ENCODE results near the gene JMJD6. TPM values are rescaled to one million over a fixed set of nuclear protein-coding genes. Genes with fewer than 3 reads are reported as not detected.

The JMJD6 gene
- total and polyA plus RNA-seq, 2 of the 8 experiments (the other 6 are each of a cell fraction or from before 2014, with no cell fraction given): 8.6 to 18.6 TPM

DNA sequence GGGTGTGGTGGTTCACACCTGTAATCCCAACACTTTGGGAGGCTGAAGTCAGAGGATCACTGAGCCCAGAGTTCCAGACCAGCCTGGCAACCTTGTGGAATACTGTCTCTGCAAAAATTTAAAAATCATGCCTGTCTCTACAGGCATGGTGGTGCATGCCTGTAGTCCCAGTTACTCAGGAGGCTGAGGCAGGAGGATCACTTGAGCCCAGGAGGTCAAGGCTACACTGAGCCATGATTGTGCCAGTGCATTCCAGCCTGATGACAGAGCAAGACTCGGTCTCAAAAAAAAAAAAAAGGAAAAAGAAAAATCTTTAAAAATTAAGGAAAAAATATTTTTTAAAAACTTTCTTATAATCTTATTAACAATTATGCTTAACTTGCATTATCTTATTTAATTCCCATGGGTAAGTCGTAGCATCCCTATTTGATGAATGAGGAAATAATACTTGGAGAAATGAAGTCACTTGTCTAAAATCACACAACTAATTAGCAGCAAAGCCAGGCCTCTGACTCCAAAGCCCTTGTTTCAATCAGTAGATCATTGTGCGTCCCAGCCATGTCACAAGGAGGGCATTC lies 25.1 kb upstream of the JMJD6 start (continued):
- TF ChIP-seq, protein P1, sequence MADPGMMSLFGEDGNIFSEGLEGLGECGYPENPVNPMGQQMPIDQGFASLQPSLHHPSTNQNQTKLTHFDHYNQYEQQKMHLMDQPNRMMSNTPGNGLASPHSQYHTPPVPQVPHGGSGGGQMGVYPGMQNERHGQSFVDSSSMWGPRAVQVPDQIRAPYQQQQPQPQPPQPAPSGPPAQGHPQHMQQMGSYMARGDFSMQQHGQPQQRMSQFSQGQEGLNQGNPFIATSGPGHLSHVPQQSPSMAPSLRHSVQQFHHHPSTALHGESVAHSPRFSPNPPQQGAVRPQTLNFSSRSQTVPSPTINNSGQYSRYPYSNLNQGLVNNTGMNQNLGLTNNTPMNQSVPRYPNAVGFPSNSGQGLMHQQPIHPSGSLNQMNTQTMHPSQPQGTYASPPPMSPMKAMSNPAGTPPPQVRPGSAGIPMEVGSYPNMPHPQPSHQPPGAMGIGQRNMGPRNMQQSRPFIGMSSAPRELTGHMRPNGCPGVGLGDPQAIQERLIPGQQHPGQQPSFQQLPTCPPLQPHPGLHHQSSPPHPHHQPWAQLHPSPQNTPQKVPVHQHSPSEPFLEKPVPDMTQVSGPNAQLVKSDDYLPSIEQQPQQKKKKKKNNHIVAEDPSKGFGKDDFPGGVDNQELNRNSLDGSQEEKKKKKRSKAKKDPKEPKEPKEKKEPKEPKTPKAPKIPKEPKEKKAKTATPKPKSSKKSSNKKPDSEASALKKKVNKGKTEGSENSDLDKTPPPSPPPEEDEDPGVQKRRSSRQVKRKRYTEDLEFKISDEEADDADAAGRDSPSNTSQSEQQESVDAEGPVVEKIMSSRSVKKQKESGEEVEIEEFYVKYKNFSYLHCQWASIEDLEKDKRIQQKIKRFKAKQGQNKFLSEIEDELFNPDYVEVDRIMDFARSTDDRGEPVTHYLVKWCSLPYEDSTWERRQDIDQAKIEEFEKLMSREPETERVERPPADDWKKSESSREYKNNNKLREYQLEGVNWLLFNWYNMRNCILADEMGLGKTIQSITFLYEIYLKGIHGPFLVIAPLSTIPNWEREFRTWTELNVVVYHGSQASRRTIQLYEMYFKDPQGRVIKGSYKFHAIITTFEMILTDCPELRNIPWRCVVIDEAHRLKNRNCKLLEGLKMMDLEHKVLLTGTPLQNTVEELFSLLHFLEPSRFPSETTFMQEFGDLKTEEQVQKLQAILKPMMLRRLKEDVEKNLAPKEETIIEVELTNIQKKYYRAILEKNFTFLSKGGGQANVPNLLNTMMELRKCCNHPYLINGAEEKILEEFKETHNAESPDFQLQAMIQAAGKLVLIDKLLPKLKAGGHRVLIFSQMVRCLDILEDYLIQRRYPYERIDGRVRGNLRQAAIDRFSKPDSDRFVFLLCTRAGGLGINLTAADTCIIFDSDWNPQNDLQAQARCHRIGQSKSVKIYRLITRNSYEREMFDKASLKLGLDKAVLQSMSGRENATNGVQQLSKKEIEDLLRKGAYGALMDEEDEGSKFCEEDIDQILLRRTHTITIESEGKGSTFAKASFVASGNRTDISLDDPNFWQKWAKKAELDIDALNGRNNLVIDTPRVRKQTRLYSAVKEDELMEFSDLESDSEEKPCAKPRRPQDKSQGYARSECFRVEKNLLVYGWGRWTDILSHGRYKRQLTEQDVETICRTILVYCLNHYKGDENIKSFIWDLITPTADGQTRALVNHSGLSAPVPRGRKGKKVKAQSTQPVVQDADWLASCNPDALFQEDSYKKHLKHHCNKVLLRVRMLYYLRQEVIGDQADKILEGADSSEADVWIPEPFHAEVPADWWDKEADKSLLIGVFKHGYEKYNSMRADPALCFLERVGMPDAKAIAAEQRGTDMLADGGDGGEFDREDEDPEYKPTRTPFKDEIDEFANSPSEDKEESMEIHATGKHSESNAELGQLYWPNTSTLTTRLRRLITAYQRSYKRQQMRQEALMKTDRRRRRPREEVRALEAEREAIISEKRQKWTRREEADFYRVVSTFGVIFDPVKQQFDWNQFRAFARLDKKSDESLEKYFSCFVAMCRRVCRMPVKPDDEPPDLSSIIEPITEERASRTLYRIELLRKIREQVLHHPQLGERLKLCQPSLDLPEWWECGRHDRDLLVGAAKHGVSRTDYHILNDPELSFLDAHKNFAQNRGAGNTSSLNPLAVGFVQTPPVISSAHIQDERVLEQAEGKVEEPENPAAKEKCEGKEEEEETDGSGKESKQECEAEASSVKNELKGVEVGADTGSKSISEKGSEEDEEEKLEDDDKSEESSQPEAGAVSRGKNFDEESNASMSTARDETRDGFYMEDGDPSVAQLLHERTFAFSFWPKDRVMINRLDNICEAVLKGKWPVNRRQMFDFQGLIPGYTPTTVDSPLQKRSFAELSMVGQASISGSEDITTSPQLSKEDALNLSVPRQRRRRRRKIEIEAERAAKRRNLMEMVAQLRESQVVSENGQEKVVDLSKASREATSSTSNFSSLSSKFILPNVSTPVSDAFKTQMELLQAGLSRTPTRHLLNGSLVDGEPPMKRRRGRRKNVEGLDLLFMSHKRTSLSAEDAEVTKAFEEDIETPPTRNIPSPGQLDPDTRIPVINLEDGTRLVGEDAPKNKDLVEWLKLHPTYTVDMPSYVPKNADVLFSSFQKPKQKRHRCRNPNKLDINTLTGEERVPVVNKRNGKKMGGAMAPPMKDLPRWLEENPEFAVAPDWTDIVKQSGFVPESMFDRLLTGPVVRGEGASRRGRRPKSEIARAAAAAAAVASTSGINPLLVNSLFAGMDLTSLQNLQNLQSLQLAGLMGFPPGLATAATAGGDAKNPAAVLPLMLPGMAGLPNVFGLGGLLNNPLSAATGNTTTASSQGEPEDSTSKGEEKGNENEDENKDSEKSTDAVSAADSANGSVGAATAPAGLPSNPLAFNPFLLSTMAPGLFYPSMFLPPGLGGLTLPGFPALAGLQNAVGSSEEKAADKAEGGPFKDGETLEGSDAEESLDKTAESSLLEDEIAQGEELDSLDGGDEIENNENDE (IDR thresholded peaks at IDR 0.05; ENCODE audit: insufficient replicate concordance, low read length): no peak
- TF ChIP-seq NANOG (IDR thresholded peaks at IDR 0.05; ENCODE audit: insufficient read depth, low read depth, low read length, poor library complexity, severe bottlenecking): no peak
- TF ChIP-seq MAFK (IDR thresholded peaks at IDR 0.05; ENCODE audit: low read depth, low read length): no peak
- no peak for TF ChIP-seq BRCA1 (IDR thresholded peaks at IDR 0.05; ENCODE audit: low read depth, low read length)
- TF ChIP-seq, protein P2, sequence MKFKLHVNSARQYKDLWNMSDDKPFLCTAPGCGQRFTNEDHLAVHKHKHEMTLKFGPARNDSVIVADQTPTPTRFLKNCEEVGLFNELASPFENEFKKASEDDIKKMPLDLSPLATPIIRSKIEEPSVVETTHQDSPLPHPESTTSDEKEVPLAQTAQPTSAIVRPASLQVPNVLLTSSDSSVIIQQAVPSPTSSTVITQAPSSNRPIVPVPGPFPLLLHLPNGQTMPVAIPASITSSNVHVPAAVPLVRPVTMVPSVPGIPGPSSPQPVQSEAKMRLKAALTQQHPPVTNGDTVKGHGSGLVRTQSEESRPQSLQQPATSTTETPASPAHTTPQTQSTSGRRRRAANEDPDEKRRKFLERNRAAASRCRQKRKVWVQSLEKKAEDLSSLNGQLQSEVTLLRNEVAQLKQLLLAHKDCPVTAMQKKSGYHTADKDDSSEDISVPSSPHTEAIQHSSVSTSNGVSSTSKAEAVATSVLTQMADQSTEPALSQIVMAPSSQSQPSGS (IDR thresholded peaks at IDR 0.05; ENCODE audit: low read length): no peak
- TF ChIP-seq PHF8 (conservative IDR thresholded peaks at IDR 0.05; ENCODE audit: low read depth, low read length): no peak
- TF ChIP-seq, protein P3, sequence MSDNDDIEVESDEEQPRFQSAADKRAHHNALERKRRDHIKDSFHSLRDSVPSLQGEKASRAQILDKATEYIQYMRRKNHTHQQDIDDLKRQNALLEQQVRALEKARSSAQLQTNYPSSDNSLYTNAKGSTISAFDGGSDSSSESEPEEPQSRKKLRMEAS (IDR thresholded peaks at IDR 0.05): no peak
- no peak for TF ChIP-seq KDM5A (IDR thresholded peaks at IDR 0.05; ENCODE audit: low read length)
- TF ChIP-seq ZNF274 (IDR thresholded peaks at IDR 0.05; ENCODE audit: borderline replicate concordance, extremely low read depth, low read length): no peak

Measured in H1 (cell line).